Caco-2 (cell line): ENCODE results near the gene RNASE12. TPM values are rescaled to one million over a fixed set of nuclear protein-coding genes. Genes with fewer than 3 reads are reported as not detected.

ENCODE experiments used
- BruUV-seq: library from RNA; stranded (reverse); fragments of 400-500 nt; replicated peaks from 2 replicates; lab custom pipeline; 2021; lab: Mats Ljungman, UMichigan
- CTCF ChIA-PET: fragments of 300-600 bp; sonication (Branson Sonifier 250); formaldehyde crosslinking; loops from one replicate; lab custom pipeline; 2022; ENCODE audit warnings: antibody characterized with exemption; lab: Charles Lee
- POLR2A ChIA-PET: fragments of 300-600 bp; sonication (Branson Sonifier 250); formaldehyde crosslinking; loops from one replicate; lab custom pipeline; 2022; ENCODE audit warnings: antibody characterized with exemption; lab: Charles Lee
- DNase-seq, 2 experiments: peaks; one replicate each; pipeline versions ENCODE4 v3.0.0 to v3.0.0-alpha.2; 2020 to 2022
- H3K27me3 ChIP-seq: replicated peaks from 2 replicates; pipeline ENCODE4 v1.6.0; 2011; ENCODE audit warnings: low read length; ENCODE audit not compliant: control insufficient read depth, insufficient read depth
- H3K36me3 ChIP-seq: 2 replicates; pipeline ENCODE4 v1.5.1; 2011; ENCODE audit warnings: low read length; ENCODE audit not compliant: control insufficient read depth, insufficient read depth
- H3K4me1 ChIP-seq: fragments of 250-450 bp; sonication (Bioruptor Pico); 2 replicates; pipeline ENCODE4 v1.5.1; 2020; ENCODE audit warnings: mild to moderate bottlenecking
- H3K4me3 ChIP-seq: 2 replicates; pipeline ENCODE4 v1.5.1; 2011; ENCODE audit warnings: low read depth, mild to moderate bottlenecking, control low read depth, low read length
- H3K9me3 ChIP-seq: fragments of 250-450 bp; sonication (Bioruptor Pico); 2 replicates; pipeline ENCODE4 v1.5.1; 2020; ENCODE audit warnings: mild to moderate bottlenecking, moderate library complexity
- H3K27ac Mint-ChIP-seq: one replicate; pipeline ENCODE4 v1.8.0; 2022; ENCODE audit warnings: mixed read lengths; ENCODE audit not compliant: unreplicated experiment
- H3K27me3 Mint-ChIP-seq: one replicate; pipeline ENCODE4 v1.8.0; 2022; ENCODE audit warnings: mixed read lengths; ENCODE audit not compliant: insufficient read depth, unreplicated experiment
- H3K36me3 Mint-ChIP-seq: one replicate; pipeline ENCODE4 v1.8.0; 2022; ENCODE audit warnings: mild to moderate bottlenecking, mixed read lengths; ENCODE audit not compliant: insufficient read depth, unreplicated experiment
- H3K4me1 Mint-ChIP-seq: one replicate; pipeline ENCODE4 v1.8.0; 2022; ENCODE audit warnings: low read depth, mixed read lengths; ENCODE audit not compliant: unreplicated experiment
- H3K4me3 Mint-ChIP-seq: one replicate; pipeline ENCODE4 v1.8.0; 2022; ENCODE audit warnings: mild to moderate bottlenecking, moderate library complexity, mixed read lengths; ENCODE audit not compliant: unreplicated experiment
- H3K9me3 Mint-ChIP-seq: one replicate; pipeline ENCODE4 v1.8.0; 2022; ENCODE audit warnings: mixed read lengths; ENCODE audit not compliant: unreplicated experiment
- CTCF ChIP-seq, 2 experiments: fragments of 200-600 bp in 1 of 2; IDR thresholded peaks; 1 replicate in 1 of 2; 2 replicates in 1 of 2; pipeline versions ENCODE4 v1.5.1 to v1.8.0; 2011 to 2022; ENCODE audit warnings: antibody characterized with exemption in 1 of 2, control low read depth in 1 of 2, inconsistent platforms in 1 of 2, low read depth in 1 of 2, low read length in 1 of 2, mild to moderate bottlenecking in 1 of 2, moderate library complexity in 1 of 2; ENCODE audit not compliant: insufficient read depth in 1 of 2, severe bottlenecking in 1 of 2, unreplicated experiment in 1 of 2
- intact Hi-C: fragments of 100-400 bp; cut with micrococcal nuclease; formaldehyde crosslinking; loops from one replicate; pipeline ENCODE4 v1.10.0; 2022; ENCODE audit not compliant: unreplicated experiment
- total RNA-seq: library from RNA; stranded (reverse); gene quantifications from 2 replicates; pipeline ENCODE4 v1.2.3, GENCODE V29; 2022

RNASE12 gene
- total RNA-seq, 1 experiment from 2014 or later: not detected

GRCh38 chr14:20548414-20549158 is 42.6 kb downstream of the RNASE12 start:
- no TSS peak for BruUV-seq
- no peak for DNase-seq
- TF ChIP-seq CTCF (IDR thresholded peaks at IDR 0.05; ENCODE audit: insufficient read depth in 1 of 2, low read depth in 1 of 2, low read length in 1 of 2, severe bottlenecking in 1 of 2, unreplicated experiment in 1 of 2): no peak
- H3K4me1 ChIP-seq: peaks cover 14% of the 10 kb centered on the region
- ChIA-PET CTCF (no interaction called here), POLR2A (no interaction called here)
- H3K9me3 ChIP-seq: no peaks in the 10 kb centered on the region
- Mint-ChIP-seq H3K4me3 (no peak overlapping the region), H3K36me3 (no peaks in the 10 kb centered on the region), H3K4me1 (peaks cover 15% of the 10 kb centered on the region), H3K9me3 (no peaks in the 10 kb centered on the region), H3K27ac (no peak overlapping the region), H3K27me3 (no peaks in the 10 kb centered on the region)
- intact Hi-C loops: loop anchor here (5.0 to 10.0 kb wide), 2 partner anchors 134 kb away; partner anchors contain the start of genes RNASE4 and TEP1
- H3K36me3 ChIP-seq: no peaks in the 10 kb centered on the region
- H3K4me3 ChIP-seq: no peak overlapping the region
- H3K27me3 ChIP-seq: no peaks in the 10 kb centered on the region

GRCh38 chr14:20546877-20547276 is 44.3 kb downstream of the RNASE12 start:
- intact Hi-C loops: loop anchor here (5.0 to 10.0 kb wide), 2 partner anchors 132 to 135 kb away; partner anchors contain the start of genes RNASE4 and TEP1
- TF ChIP-seq CTCF (IDR thresholded peaks at IDR 0.05; ENCODE audit: insufficient read depth in 1 of 2, low read depth in 1 of 2, low read length in 1 of 2, severe bottlenecking in 1 of 2, unreplicated experiment in 1 of 2): no peak
- Mint-ChIP-seq H3K36me3 (no peaks in the 10 kb centered on the region), H3K27ac (peak overlapping the region; percentile 57), H3K4me3 (peak overlapping the region; percentile 46), H3K9me3 (no peaks in the 10 kb centered on the region), H3K27me3 (no peaks in the 10 kb centered on the region), H3K4me1 (peaks cover 15% of the 10 kb centered on the region)
- Histone ChIP-seq H3K4me3 (no peak overlapping the region), H3K4me1 (peaks cover 14% of the 10 kb centered on the region), H3K9me3 (no peaks in the 10 kb centered on the region), H3K27me3 (no peaks in the 10 kb centered on the region), H3K36me3 (no peaks in the 10 kb centered on the region)
- DNase-seq: peak; percentile 78 to 81
- POLR2A ChIA-PET: interaction anchor here (0.9 to 1.2 kb wide), 2 partner anchors 77 to 86 kb away, joined by 3 to 4 read pairs; partner anchors contain the start of gene PIP4P1
- CTCF ChIA-PET: interaction anchor here (0.6 to 0.8 kb wide), 4 partner anchors 66 to 183 kb away, joined by 3 to 10 read pairs (median 4); partner anchors contain the start of gene PIP4P1
- BruUV-seq: no TSS peak

Other genes starting within 250 kb of the RNASE12 start
- 41.1 and 49.4 TPM in 2 replicates for gene PARP2, start 247.7 kb downstream of the RNASE12 start, total RNA-seq
- 18.8 and 23.2 TPM in 2 replicates for gene TEP1, start 177.9 kb downstream of the RNASE12 start, total RNA-seq
- gene KLHL33, start 155.2 kb downstream of the RNASE12 start, total RNA-seq: not detected in 2 replicates
- gene OSGEP, start 136.6 kb downstream of the RNASE12 start, total RNA-seq: 63.1 and 64.3 TPM in 2 replicates
- 176 and 185 TPM in 2 replicates for gene APEX1, start 136.2 kb downstream of the RNASE12 start, total RNA-seq
- gene PIP4P1, start 129.9 kb downstream of the RNASE12 start, total RNA-seq: 39.6 and 46.2 TPM in 2 replicates
- gene PNP, start 122.0 kb downstream of the RNASE12 start, total RNA-seq: 59.1 and 67.2 TPM in 2 replicates
- gene RNASE10, start 85.8 kb downstream of the RNASE12 start, total RNA-seq: 0.28 TPM in 1 of 2 replicates, not detected in the other
- not detected in 2 replicates for gene RNASE9, start 30.3 kb downstream of the RNASE12 start, total RNA-seq
- gene RNASE11, start 3.4 kb downstream of the RNASE12 start, total RNA-seq: not detected in 2 replicates
- not detected in 2 replicates for gene OR6S1, start 50.3 kb upstream of the RNASE12 start, total RNA-seq
- 8.8 and 9.2 TPM in 2 replicates for gene RNASE4, start 93.2 kb upstream of the RNASE12 start, total RNA-seq
- 23.6 and 24.7 TPM in 2 replicates for gene ANG, start 97.4 kb upstream of the RNASE12 start, total RNA-seq
- gene EDDM3A, start 154.5 kb upstream of the RNASE12 start, total RNA-seq: not detected in 2 replicates
- gene EDDM3B, start 177.0 kb upstream of the RNASE12 start, total RNA-seq: not detected in 2 replicates
- gene RNASE6, start 189.9 kb upstream of the RNASE12 start, total RNA-seq: not detected in 2 replicates
- gene RNASE1, start 211.5 kb upstream of the RNASE12 start, total RNA-seq: 1.2 and 1.5 TPM in 2 replicates